Measurements from ENCODE around the gene RPL23.

- TF ChIP-seq TEAD4 (IDR thresholded peaks at IDR 0.05; ENCODE audit: low read length) = no peak
- no peak for TF ChIP-seq TEAD4 (CRISPR knock-in tag; IDR thresholded peaks at IDR 0.05; ENCODE audit: borderline replicate concordance)
- TF ChIP-seq TAF1 (IDR thresholded peaks at IDR 0.05; ENCODE audit: control insufficient read depth, extremely low read depth, insufficient read depth, low read length, severe bottlenecking) = no peak
- TF ChIP-seq ZNF174 (CRISPR knock-in tag; IDR thresholded peaks at IDR 0.05) = no peak
- no peak for TF ChIP-seq ARID2 (IDR thresholded peaks at IDR 0.05)
- no peak for TF ChIP-seq ZKSCAN1 (IDR thresholded peaks at IDR 0.05; ENCODE audit: low read depth, low read length)
- TF ChIP-seq MYC (IDR thresholded peaks at IDR 0.05; ENCODE audit: low read depth, low read length) = no peak
- TF ChIP-seq MYC (CRISPR knock-in tag; IDR thresholded peaks at IDR 0.05; ENCODE audit: borderline replicate concordance, low read depth) = no peak
- no peak for TF ChIP-seq ZNF253 (CRISPR knock-in tag; conservative IDR thresholded peaks at IDR 0.05)
Observed at GRCh38 chr17:38893607-38894006, 40.1 kb upstream of the RPL23 start.
